H1 (cell line): Measurements from ENCODE around the gene PTPN3. TPM values are rescaled to one million over a fixed set of nuclear protein-coding genes. Genes with fewer than 3 reads are reported as not detected.
A peak's percentile ranks its signal among the peaks of the same experiment; 100 is the strongest.

Experiments
- CTCF ChIA-PET: fragments of 300-600 bp; sonication (Branson Sonifier 250); formaldehyde crosslinking; loops from one replicate; lab custom pipeline; 2021; ENCODE audit not compliant: partially characterized antibody; lab: Charles Lee
- POLR2A ChIA-PET: fragments of 300-600 bp; sonication (Branson Sonifier 250); formaldehyde crosslinking; loops from one replicate; lab custom pipeline; 2021; ENCODE audit warnings: inconsistent platforms; ENCODE audit not compliant: partially characterized antibody; lab: Charles Lee
- DNase-seq, 2 experiments: peaks; one replicate each; pipeline versions ENCODE4 v3.0.0 to v3.0.0-alpha.2; 2010 to 2022; ENCODE audit warnings: low spot score in 2 of 2, low read depth in 1 of 2, mixed read lengths in 1 of 2
- FAIRE-seq: peaks from 2 replicates; lab custom pipeline; 2011; peaks lifted over from hg19 to GRCh38; lab: Jason Lieb, UNC
- H2AFZ ChIP-seq: 2 replicates; pipeline ENCODE4 v1.8.1; 2012; ENCODE audit warnings: low read length, inconsistent platforms
- H2AK5ac ChIP-seq: 2 replicates; pipeline ENCODE4 v1.6.1; 2013; ENCODE audit warnings: low read depth, low read length
- H2BK120ac ChIP-seq: replicated peaks from 2 replicates; pipeline ENCODE3; 2013; ENCODE audit warnings: low read depth, low read length, inconsistent platforms
- H2BK12ac ChIP-seq: 2 replicates; pipeline ENCODE4 v1.6.1; 2013; ENCODE audit warnings: low read depth, low read length
- H2BK15ac ChIP-seq: 2 replicates; pipeline ENCODE4 v1.6.1; 2013; ENCODE audit warnings: low read length
- H2BK20ac ChIP-seq: 2 replicates; pipeline ENCODE4 v1.6.1; 2013; ENCODE audit warnings: low read length
- H2BK5ac ChIP-seq: 2 replicates; pipeline ENCODE4 v1.6.1; 2013; ENCODE audit warnings: low read depth, low read length
- H3K14ac ChIP-seq: 2 replicates; pipeline ENCODE4 v1.6.1; 2013; ENCODE audit warnings: inconsistent platforms; ENCODE audit not compliant: insufficient read length
- H3K18ac ChIP-seq: 2 replicates; pipeline ENCODE4 v1.6.1; 2013; ENCODE audit warnings: low read length; ENCODE audit errors: extremely low read depth
- H3K23ac ChIP-seq: 2 replicates; pipeline ENCODE4 v1.6.1; 2013; ENCODE audit warnings: inconsistent platforms; ENCODE audit not compliant: insufficient read length
- H3K23me2 ChIP-seq: 2 replicates; pipeline ENCODE4 v1.6.1; 2013; ENCODE audit warnings: low read depth, low read length
- H3K27ac ChIP-seq: 2 replicates; pipeline ENCODE4 v1.6.1; 2011; ENCODE audit warnings: low read depth, low read length, inconsistent platforms
- H3K27me3 ChIP-seq, 4 experiments: replicated peaks in 1 of 4; 1 replicate in 1 of 4; 2 replicates in 3 of 4; pipeline versions ENCODE4 v1.6.1 to v1.8.1; 2011 to 2013; ENCODE audit warnings: low read length in 3 of 4, mild to moderate bottlenecking in 3 of 4, inconsistent platforms in 2 of 4, mixed read lengths in 2 of 4, moderate library complexity in 1 of 4; ENCODE audit not compliant: control insufficient read depth in 3 of 4, insufficient read depth in 3 of 4; ENCODE audit errors: extremely low read depth in 1 of 4
- H3K36me3 ChIP-seq, 4 experiments: 2 replicates each; pipeline versions ENCODE4 v1.6.1 to v1.8.1; 2011 to 2013; ENCODE audit warnings: mild to moderate bottlenecking in 4 of 4, low read length in 3 of 4, moderate library complexity in 2 of 4, control low read depth in 1 of 4, inconsistent platforms in 1 of 4; ENCODE audit not compliant: insufficient read depth in 4 of 4, control insufficient read depth in 2 of 4
- H3K4ac ChIP-seq: replicated peaks from 2 replicates; pipeline ENCODE3; 2013; ENCODE audit warnings: low read length, low read depth, mixed read lengths, inconsistent platforms; ENCODE audit not compliant: insufficient read length
- H3K4me1 ChIP-seq, 4 experiments: replicated peaks in 1 of 4; 1 replicate in 1 of 4; 2 replicates in 3 of 4; pipeline versions ENCODE4 v1.6.1 to v1.8.1; 2011 to 2013; ENCODE audit warnings: low read length in 3 of 4, inconsistent platforms in 2 of 4, mixed read lengths in 1 of 4; ENCODE audit not compliant: insufficient read depth in 4 of 4, control insufficient read depth in 3 of 4
- H3K4me2 ChIP-seq, 2 experiments: 2 replicates each; pipeline versions ENCODE4 v1.6.1 to v1.8.1; 2011 to 2013; ENCODE audit warnings: low read depth in 2 of 2, low read length in 2 of 2, control low read depth in 1 of 2, inconsistent platforms in 1 of 2, mild to moderate bottlenecking in 1 of 2; ENCODE audit not compliant: insufficient read depth in 1 of 2
- H3K4me3 ChIP-seq, 4 experiments: fragments of 200-600, 300-600 bp in 1 of 4; sonication (generic), shearing (Covaris generic), sonication (Bioruptor Twin) in 1 of 4; 2 replicates each; pipeline versions ENCODE4 v1.5.1 to v1.8.1; 2011 to 2016; ENCODE audit warnings: low read length in 4 of 4, low read depth in 3 of 4, control low read depth in 2 of 4, inconsistent platforms in 2 of 4, mild to moderate bottlenecking in 2 of 4, mixed read lengths in 1 of 4, moderate library complexity in 1 of 4; ENCODE audit not compliant: insufficient read depth in 2 of 4; ENCODE audit errors: extremely low read depth in 1 of 4
- H3K56ac ChIP-seq: replicated peaks from 2 replicates; pipeline ENCODE3; 2013; ENCODE audit warnings: low read depth, mild to moderate bottlenecking, mixed read lengths, low read length, inconsistent platforms; ENCODE audit not compliant: insufficient read length
- H3K79me1 ChIP-seq: 2 replicates; pipeline ENCODE4 v1.6.1; 2013; ENCODE audit warnings: low read depth, low read length, control low read depth
- H3K79me2 ChIP-seq, 2 experiments: 2 replicates each; pipeline versions ENCODE4 v1.6.1 to v1.8.1; 2012 to 2013; ENCODE audit warnings: low read length in 2 of 2, mild to moderate bottlenecking in 2 of 2, inconsistent platforms in 1 of 2; ENCODE audit not compliant: insufficient read depth in 2 of 2, control insufficient read depth in 1 of 2
- H3K9ac ChIP-seq, 4 experiments: replicated peaks in 1 of 4; 1 replicate in 1 of 4; 2 replicates in 3 of 4; pipeline versions ENCODE4 v1.6.1 to v1.8.1; 2011 to 2013; ENCODE audit warnings: low read depth in 3 of 4, low read length in 3 of 4, control low read depth in 2 of 4, mild to moderate bottlenecking in 2 of 4, moderate library complexity in 2 of 4, inconsistent platforms in 1 of 4; ENCODE audit errors: extremely low read depth in 1 of 4
- H3K9me3 ChIP-seq, 2 experiments: 2 replicates each; pipeline versions ENCODE4 v1.6.1 to v1.8.1; 2012 to 2013; ENCODE audit warnings: mild to moderate bottlenecking in 2 of 2, moderate library complexity in 2 of 2, control low read depth in 1 of 2, inconsistent platforms in 1 of 2, low read depth in 1 of 2, low read length in 1 of 2, mixed read lengths in 1 of 2; ENCODE audit not compliant: insufficient read depth in 2 of 2
- H4K20me1 ChIP-seq, 2 experiments: replicated peaks in 1 of 2; 2 replicates each; pipeline versions ENCODE3 to v1.8.1; 2011 to 2013; ENCODE audit warnings: inconsistent platforms in 2 of 2, low read length in 2 of 2, mild to moderate bottlenecking in 1 of 2; ENCODE audit not compliant: insufficient read depth in 2 of 2, control insufficient read depth in 1 of 2
- H4K5ac ChIP-seq: 2 replicates; pipeline ENCODE4 v1.6.1; 2013; ENCODE audit warnings: low read length, low read depth, mixed read lengths, inconsistent platforms; ENCODE audit not compliant: insufficient read length
- H4K8ac ChIP-seq: 2 replicates; pipeline ENCODE4 v1.8.0; 2013; ENCODE audit warnings: mild to moderate bottlenecking, moderate library complexity, low read length, inconsistent platforms; ENCODE audit not compliant: insufficient read depth; ENCODE audit errors: extremely low read depth
- H4K91ac ChIP-seq: replicated peaks from 2 replicates; pipeline ENCODE3; 2013; ENCODE audit warnings: low read length, mixed read lengths, inconsistent platforms; ENCODE audit not compliant: insufficient read length
- CBX5 ChIP-seq: fragments of 300-800, 300-1000 bp; sonication (generic); IDR thresholded peaks from 2 replicates; pipeline ENCODE4 v1.7.1; 2016; ENCODE audit warnings: antibody characterized with exemption, low read length, low read depth
- CTCF ChIP-seq, 3 experiments: IDR thresholded peaks; 1 replicate in 2 of 3; 2 replicates in 1 of 3; pipeline versions ENCODE4 v1.5.1 to v1.6.1; 2011; ENCODE audit warnings: low read length in 3 of 3, mild to moderate bottlenecking in 3 of 3, inconsistent platforms in 2 of 3, low read depth in 1 of 3, moderate library complexity in 1 of 3; ENCODE audit not compliant: insufficient read depth in 1 of 3; ENCODE audit errors: control extremely low read depth in 1 of 3
- RAD21 ChIP-seq, 2 experiments: IDR thresholded peaks in 1 of 2; conservative IDR thresholded peaks in 1 of 2; 2 replicates each; pipeline ENCODE4 v1.6.1; 2011; ENCODE audit warnings: low read depth in 2 of 2, low read length in 2 of 2, improper control_type of control experiment in 1 of 2, inconsistent platforms in 1 of 2, mild to moderate bottlenecking in 1 of 2, moderate library complexity in 1 of 2
- SIN3A ChIP-seq, 2 experiments: IDR thresholded peaks in 1 of 2; conservative IDR thresholded peaks in 1 of 2; 2 replicates each; pipeline ENCODE4 v1.6.1; 2011 to 2012; ENCODE audit warnings: low read length in 2 of 2, improper control_type of control experiment in 1 of 2, low read depth in 1 of 2, mild to moderate bottlenecking in 1 of 2
- TBP ChIP-seq: IDR thresholded peaks from 2 replicates; pipeline ENCODE4 v1.6.1; 2011; ENCODE audit warnings: low read depth, low read length, improper control_type of control experiment
- WGBS, 2 experiments: shearing (Covaris generic) in 1 of 2; methylation state at CpG; one replicate each; pipeline versions ENCODE4 v1.1.6 to v1.1.7; 2013 to 2015; ENCODE audit warnings: low lambda C conversion rate in 2 of 2, mixed read lengths in 2 of 2, inconsistent platforms in 1 of 2, low coverage in 1 of 2, missing lambda C conversion rate in 1 of 2; ENCODE audit not compliant: insufficient replicate concordance in 2 of 2, insufficient coverage in 1 of 2, insufficient read length in 1 of 2; ENCODE audit errors: extremely low coverage in 1 of 2, missing lambda C conversion rate in 1 of 2; 5-methylcytosine and 5-hydroxymethylcytosine counted together
- polyA plus RNA-seq, 7 experiments: library from polyadenylated mRNA; depleted of rRNA in 3 of 7; stranded (reverse) in 5 of 7; unstranded in 2 of 7; fragments of >200 nt in 5 of 7; fragments of 200-250 nt in 2 of 7; gene quantifications; 1 replicate in 5 of 7; 2 replicates in 1 of 7; 4 replicates in 1 of 7; pipeline versions ENCODE4 v1.2.1 to v1.2.3, GENCODE V29; 2011 to 2013; ENCODE audit warnings: missing spikeins in 2 of 7, mixed read lengths in 2 of 7
- total RNA-seq: library from RNA; stranded (reverse); fragmentation: NEBNext Ultra II Directional; extraction: Animal tissue kit (Norgen Biotek cat#: 25700); gene quantifications from 2 replicates; pipeline ENCODE4 v1.2.1, GENCODE V29; 2021

The PTPN3 gene
- total and polyA plus RNA-seq, 2 of the 8 experiments (the other 6 are each of a cell fraction or from before 2014, with no cell fraction given), result 2.9 to 3.7 TPM

DNA sequence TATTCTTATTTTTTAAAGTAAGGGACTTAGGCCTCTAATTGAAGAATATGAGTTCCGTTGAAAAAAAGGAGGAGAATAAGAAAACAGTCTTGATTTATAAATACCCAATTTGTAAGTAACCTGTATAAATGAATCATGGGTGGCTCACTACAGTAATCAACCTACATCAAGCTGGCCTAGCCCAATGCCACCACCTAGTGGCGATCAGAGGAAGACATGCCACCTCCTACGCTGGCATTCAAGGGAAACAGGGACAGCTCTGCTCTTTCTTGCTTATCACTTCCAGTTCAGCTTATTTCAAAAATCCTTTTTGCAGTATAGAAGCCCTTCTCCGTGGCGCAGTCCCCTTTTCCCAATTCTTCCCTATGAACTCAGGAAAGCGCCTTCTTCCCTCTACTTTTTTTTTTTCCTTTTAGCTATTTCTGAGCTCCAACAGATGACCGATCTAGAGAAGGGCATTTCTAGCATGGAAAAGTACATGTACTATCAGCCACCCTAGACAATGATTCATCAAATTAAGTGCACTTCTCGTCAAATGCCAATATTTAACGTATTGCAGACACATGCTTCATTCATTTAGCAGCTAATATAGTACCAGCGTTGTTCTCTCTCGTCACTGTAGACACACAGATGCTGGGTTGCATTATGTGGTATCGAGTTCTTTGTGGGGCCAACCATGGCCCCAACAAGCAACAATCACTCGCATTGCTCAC lies 28.3 kb downstream of the PTPN3 start:
- H3K56ac ChIP-seq, result no peak overlapping the region
- ChIA-PET POLR2A (interaction anchor here (0.7 kb wide), 1 partner anchor 11 kb away, joined by 3 read pairs; no protein-coding TSS in a partner anchor), CTCF (interaction anchor here (0.5 to 8.8 kb wide), 37 partner anchors 11 to 700 kb away, joined by 3 to 236 read pairs (median 5); no protein-coding TSS in a partner anchor)
- H3K9me3 ChIP-seq, result no peaks in the 10 kb centered on the region
- no peak overlapping the region for H3K18ac ChIP-seq
- H3K27ac ChIP-seq, result no peak overlapping the region
- no peaks in the 10 kb centered on the region for H3K79me2 ChIP-seq
- H2AK5ac ChIP-seq, result no peak overlapping the region
- H3K4me2 ChIP-seq, result no peak overlapping the region
- no peak overlapping the region for H4K5ac ChIP-seq
- H3K4ac ChIP-seq, result no peak overlapping the region
- H3K36me3 ChIP-seq, result no peaks in the 10 kb centered on the region
- WGBS, 2 experiments, result 47% methylated on average over 13 of the region's 13 CpGs; no CpG with 5 or more reads in 1 of the 2 experiments
- H3K9ac ChIP-seq, result no peak overlapping the region
- no peak overlapping the region for H4K8ac ChIP-seq
- H3K27me3 ChIP-seq, result no peaks in the 10 kb centered on the region
- H2BK20ac ChIP-seq, result no peak overlapping the region
- H2BK120ac ChIP-seq, result no peak overlapping the region
- no peak for TF ChIP-seq TBP
- no peak for TF ChIP-seq SIN3A (conservative IDR thresholded peaks at IDR 0.05 in 1 of 2, IDR thresholded peaks at IDR 0.05 in 1 of 2; ENCODE audit: low read depth in 1 of 2, low read length in 2 of 2)
- peak; percentile 84 to 95 (median 93) for TF ChIP-seq CTCF (IDR thresholded peaks at IDR 0.05; ENCODE audit: control extremely low read depth in 1 of 3, insufficient read depth in 1 of 3, low read depth in 1 of 3, low read length in 3 of 3)
- no peak for TF ChIP-seq CBX5
- peak; percentile 89 to 90 for TF ChIP-seq RAD21 (IDR thresholded peaks at IDR 0.05 in 1 of 2, conservative IDR thresholded peaks at IDR 0.05 in 1 of 2; ENCODE audit: low read depth in 2 of 2, low read length in 2 of 2)
- no peaks in the 10 kb centered on the region for H3K23me2 ChIP-seq
- H4K20me1 ChIP-seq, result no peaks in the 10 kb centered on the region
- H2BK5ac ChIP-seq, result no peak overlapping the region
- FAIRE-seq (peak; percentile 94), DNase-seq (peak; percentile 44 to 76)
- no peak overlapping the region for H2BK12ac ChIP-seq
- no peak overlapping the region for H2AFZ ChIP-seq
- no peaks in the 10 kb centered on the region for H3K4me1 ChIP-seq
- H3K4me3 ChIP-seq, result no peak overlapping the region
- no peaks in the 10 kb centered on the region for H3K79me1 ChIP-seq
- H4K91ac ChIP-seq, result no peak overlapping the region
- no peak overlapping the region for H2BK15ac ChIP-seq
- H3K23ac ChIP-seq, result no peak overlapping the region
- H3K14ac ChIP-seq, result no peak overlapping the region
